Anterior cingulate cortex (tissue), 58 donors: ENCODE measurements around the gene ZFTA.

Experiments
- DNase-seq, 58 donors: peaks; one replicate each; lab custom pipeline; 2025; lab: John Stamatoyannopoulos, UW

Gene ZFTA

DNA sequence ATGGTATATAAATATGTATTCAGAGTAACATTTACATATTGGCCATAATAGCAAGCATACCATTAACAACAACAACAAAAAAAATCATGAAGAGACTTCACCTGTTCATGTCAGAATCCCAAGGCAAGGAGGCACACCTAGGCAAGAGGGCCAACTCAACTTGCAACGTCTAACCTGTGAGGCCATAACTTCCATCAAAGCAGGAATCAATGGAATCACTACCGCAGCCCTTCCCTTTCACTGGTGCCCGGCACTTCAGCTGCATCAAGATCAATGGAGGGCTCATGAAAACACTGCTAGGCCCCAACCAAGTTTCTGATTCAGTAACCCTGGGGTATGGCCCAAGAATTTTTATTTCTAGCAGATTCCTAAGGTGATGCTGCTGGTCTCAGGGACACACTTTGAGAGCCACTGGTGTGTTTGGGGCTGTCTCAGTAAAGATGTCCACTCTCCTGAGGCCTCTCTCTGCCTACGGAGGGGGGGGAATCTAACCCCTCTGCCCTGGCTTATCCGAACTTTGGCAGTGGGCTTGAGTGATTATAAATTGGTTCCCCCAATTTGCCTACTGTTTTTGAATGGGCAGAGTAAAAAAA lies 8.0 kb downstream of the ZFTA start:
- no peak for DNase-seq

DNA sequence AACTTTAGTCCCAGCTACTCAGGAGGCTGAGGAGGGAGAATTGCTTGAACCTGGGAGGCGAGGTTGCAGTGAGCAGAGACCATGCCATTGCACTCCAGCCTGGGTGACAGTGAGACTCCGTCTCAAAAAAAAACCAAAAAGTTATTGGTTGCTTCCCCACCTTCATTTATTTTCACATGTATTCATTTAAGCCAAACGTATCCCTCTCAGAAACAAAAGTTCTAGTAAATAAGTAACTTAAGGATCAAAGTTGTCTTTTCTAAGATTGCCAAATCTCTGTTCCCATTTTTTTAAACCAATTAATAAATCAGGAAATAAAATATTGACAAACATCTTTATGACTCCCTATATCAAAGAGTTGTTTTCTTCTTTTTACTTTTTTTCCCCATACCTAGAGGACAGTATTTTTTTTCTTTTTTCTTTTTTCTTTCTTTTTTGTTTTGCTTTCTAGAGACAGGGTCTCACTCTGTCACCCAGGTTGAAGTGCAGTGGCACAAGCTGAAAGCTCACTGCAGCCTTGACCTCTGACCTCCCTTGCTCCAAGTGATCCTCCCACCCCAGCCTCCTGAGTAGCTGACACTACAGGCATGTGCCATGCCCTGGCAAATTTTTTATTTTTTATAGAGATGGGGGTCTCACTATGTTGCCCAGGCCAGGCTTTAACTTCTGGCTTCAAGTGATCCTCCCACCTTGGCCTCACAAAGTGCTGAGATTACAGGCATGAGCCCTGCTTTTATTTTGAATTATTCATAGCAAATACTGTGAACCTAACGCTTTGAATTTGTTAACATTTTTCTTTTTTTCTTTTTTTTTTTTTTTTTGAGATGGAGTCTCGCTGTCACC lies 11.4 kb downstream of the ZFTA start:
- no peak for DNase-seq

DNA sequence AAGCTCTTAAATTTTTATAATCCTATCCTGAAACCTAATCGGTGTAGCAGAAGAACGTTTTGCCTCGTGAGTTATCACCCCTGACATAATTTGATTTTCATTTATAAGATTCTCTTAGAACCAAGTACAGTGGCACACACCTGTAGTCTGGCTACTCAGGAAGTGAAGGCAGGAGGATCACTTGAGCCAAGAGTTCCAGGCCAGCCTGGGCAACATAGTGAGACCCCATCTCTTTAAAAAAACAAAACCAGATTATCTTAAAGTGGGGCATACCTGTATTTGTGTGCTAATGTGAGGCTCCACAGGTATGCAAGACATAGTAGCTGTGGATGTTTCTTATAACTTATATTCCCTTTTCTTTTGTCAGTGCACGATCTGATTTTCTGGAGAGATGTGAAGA lies 19.0 kb downstream of the ZFTA start:
- DNase-seq, result no peak

DNA sequence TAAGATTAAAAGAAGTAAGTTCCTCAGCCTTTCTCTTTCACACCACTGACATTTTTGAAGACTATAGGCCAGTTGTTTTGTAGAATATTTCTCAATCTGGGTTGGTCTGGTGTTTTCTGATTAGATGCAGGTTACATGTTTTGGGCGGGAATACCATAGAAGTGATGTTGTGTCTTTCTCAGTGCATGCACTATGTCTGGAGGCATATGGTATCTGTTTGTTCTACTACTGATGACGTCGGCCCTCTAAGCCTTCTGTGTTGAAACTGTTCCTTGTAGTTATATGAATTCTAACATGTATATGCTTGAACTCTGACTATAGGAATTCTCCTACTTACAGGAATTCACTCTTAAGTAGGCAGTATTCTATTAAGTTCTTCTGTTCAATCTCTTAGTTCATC lies 21.6 kb downstream of the ZFTA start:
- DNase-seq, result no peak

DNA sequence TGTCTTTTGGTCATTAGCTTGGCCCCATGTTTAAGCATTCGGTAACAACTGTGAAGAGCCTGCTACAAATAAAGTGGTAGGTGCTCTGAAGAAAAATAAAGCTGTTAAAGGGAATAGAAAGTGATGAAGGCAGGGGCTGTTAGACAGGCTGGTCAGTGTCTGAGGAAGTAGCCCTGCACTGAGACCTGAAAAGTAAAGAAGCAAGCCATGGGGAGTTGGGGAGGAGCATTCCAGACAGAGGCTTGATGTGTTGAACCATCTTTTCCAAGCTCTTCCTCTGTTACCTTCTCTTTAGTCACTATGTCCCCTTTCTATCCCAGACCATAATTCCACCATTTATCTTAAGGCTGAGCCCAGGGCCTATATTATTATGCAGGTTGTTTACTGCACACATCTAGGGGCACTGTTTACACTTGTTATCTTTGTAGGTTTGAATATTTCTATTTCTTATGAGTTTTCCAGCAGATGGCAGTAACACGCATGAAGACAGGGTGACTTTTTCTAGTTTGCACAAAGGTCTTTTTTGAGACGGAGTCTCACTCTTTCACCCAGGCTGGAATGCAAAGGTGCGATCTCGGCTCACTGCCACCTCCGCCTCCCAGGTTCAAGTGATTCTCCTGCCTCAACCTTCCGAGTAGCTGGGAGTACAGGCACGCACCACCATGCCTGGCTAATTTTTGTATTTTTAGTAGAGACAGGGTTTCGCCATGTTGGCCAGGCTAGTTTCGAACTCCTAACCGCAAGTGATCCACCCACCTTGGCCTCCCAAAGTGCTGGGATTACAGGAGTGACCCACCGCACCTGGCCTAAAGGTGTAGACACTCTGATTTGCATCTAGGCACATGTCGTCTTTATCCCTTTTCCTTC lies 23.0 kb downstream of the ZFTA start:
- no peak for DNase-seq

DNA sequence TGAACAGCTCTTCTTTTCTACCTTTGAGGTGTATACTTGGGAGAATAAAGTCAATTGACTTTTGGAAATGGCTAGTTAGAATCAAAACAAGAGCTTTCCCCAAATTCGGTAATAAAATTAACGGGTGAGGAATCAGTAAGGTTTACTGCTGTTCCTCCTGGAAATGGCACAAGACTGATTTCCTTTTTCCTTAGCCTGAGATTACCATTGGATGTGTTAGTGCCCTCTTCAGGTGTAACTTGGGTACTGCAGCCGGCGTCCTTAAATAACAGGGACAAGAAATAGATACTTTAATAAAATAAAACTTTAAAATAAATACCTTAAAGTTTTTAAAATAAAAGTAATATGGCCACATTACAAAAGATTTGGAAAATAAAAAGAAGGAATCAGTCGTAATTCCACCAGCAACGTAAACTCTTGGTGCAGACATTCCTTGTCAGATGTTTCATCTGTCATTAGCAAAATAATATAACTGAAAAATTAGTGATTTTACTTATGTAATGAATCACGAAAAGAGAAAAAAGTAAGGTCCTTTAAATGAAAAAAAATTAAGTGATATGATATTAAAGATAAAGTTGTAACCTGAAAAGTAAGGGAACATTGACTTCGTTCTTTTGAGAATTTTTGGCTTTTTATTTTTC lies 29.7 kb downstream of the ZFTA start:
- DNase-seq, result peak in 44 of 58 donors; percentile 1 to 73 (median 32)

DNA sequence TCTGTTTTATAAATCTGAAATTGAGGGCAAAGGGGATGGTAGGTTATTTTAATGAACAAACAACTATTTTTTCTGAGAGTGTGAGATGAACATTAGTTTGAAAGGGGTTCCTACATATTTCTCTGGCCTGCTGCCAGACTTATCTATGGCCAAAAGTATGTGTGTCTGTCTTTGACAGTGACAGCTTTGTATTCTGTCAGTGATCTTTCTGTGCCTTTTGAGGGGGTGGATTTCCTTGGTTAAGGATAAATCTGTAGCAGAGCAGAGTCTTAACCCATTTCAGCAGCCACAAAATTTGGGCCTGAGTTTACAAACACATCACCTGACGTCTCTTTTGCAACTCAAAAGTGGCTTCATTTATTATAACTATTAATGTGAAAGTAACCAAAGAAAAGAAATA lies 30.9 kb downstream of the ZFTA start:
- no peak for DNase-seq

DNA sequence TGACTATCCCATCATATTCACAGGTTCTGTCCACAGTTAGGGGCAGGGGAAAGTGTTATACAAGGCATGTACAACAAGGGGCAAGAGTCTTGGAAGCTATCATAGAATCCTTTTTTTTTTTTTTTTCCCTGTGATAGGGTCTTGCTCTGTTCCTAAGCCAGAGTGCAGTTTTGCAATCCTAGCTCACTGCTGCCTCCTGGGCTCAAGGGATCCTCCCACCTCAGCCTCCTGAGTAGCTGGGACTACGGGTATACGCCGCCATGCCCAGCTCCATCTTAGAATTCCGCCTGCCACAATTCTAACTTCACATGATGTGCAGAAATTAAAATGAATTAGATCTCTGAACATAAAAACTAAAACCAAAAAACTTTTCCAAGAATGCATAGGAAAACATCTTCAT lies 31.7 kb downstream of the ZFTA start:
- no peak for DNase-seq

DNA sequence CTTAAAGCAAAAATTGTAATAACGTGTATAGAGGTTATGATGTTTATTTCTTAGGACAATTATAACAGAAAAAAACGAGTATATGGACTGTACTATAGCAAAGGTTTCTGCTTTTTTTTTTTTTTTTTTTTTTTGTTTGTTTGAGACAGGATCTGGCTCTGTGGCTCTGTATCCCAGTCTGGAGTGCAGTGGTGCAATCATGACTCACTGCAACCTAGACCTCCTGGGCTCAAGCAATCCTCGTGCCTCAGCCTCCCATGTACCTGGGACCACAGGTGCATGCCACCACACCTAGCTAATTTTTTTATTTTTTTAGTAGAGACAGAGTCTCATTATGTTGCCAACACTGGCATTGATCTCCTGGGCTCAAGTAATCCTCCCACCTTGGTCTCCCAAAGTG lies 39.2 kb downstream of the ZFTA start:
- DNase-seq, result no peak

DNA sequence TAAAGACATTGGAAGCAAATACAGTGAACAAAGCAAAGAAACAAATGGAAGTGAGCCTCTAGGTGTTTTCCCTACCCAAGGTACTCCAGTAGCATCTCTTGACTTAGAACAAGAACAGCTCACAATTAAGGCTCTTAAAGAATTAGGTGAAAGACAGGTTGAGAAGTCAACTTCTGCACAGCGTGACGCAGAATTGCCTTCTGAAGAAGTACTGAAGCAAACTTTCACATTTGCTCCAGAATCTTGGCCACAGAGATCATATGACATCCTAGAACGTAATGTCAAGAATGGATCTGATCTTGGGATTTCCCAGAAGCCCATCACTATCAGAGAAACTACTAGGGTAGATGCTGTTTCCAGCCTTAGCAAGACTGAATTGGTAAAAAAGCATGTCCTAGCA lies 48.0 kb downstream of the ZFTA start:
- no peak for DNase-seq

DNA sequence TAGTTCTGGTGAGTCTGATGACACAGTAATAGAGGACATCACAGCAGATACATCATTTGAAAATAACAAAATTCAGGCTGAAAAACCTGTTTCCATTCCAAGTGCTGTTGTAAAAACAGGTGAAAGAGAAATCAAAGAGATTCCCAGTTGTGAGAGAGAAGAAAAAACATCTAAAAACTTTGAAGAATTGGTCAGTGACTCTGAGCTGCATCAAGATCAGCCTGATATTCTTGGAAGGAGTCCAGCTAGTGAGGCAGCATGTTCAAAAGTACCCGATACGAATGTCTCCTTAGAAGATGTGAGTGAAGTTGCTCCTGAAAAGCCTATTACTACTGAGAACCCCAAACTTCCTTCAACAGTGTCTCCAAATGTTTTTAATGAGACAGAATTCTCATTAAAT lies 48.6 kb downstream of the ZFTA start:
- DNase-seq, result no peak

DNA sequence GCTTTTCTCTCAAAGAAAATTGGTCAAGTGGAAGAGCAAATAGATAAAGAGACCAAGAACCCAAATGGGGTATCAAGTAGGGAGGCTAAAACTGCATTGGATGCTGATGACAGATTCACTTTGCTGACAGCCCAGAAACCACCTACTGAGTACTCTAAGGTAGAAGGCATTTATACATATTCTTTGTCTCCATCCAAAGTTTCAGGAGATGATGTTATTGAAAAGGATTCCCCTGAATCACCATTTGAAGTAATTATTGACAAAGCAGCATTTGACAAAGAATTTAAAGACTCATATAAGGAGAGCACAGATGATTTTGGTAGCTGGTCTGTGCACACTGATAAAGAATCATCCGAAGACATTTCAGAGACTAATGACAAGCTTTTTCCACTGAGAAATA lies 49.6 kb downstream of the ZFTA start:
- no peak for DNase-seq
